GM12865 (cell line): Measurements from ENCODE around the gene PARD6G.

Experiments used
- DNase-seq: peaks from one replicate; pipeline ENCODE4 v3.0.0; 2010; ENCODE audit warnings: low read depth
- H3K4me3 ChIP-seq: 2 replicates; pipeline ENCODE4 v1.5.1; 2011; ENCODE audit warnings: mild to moderate bottlenecking, low read depth, low read length, control low read depth
- TF ChIP-seq, protein P1 (sequence below): IDR thresholded peaks from 2 replicates; pipeline ENCODE4 v1.5.1; 2011; ENCODE audit warnings: low read length, control low read depth, low read depth, inconsistent platforms; ENCODE audit not compliant: insufficient read depth; ENCODE audit errors: missing control alignments

PARD6G gene

GRCh38 chr18:80182855-80183254, 64.5 kb downstream of the PARD6G start:
- no peak overlapping the region for H3K4me3 ChIP-seq
- DNase-seq = no peak
- TF ChIP-seq, protein P1, sequence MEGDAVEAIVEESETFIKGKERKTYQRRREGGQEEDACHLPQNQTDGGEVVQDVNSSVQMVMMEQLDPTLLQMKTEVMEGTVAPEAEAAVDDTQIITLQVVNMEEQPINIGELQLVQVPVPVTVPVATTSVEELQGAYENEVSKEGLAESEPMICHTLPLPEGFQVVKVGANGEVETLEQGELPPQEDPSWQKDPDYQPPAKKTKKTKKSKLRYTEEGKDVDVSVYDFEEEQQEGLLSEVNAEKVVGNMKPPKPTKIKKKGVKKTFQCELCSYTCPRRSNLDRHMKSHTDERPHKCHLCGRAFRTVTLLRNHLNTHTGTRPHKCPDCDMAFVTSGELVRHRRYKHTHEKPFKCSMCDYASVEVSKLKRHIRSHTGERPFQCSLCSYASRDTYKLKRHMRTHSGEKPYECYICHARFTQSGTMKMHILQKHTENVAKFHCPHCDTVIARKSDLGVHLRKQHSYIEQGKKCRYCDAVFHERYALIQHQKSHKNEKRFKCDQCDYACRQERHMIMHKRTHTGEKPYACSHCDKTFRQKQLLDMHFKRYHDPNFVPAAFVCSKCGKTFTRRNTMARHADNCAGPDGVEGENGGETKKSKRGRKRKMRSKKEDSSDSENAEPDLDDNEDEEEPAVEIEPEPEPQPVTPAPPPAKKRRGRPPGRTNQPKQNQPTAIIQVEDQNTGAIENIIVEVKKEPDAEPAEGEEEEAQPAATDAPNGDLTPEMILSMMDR = no peak

DNA sequence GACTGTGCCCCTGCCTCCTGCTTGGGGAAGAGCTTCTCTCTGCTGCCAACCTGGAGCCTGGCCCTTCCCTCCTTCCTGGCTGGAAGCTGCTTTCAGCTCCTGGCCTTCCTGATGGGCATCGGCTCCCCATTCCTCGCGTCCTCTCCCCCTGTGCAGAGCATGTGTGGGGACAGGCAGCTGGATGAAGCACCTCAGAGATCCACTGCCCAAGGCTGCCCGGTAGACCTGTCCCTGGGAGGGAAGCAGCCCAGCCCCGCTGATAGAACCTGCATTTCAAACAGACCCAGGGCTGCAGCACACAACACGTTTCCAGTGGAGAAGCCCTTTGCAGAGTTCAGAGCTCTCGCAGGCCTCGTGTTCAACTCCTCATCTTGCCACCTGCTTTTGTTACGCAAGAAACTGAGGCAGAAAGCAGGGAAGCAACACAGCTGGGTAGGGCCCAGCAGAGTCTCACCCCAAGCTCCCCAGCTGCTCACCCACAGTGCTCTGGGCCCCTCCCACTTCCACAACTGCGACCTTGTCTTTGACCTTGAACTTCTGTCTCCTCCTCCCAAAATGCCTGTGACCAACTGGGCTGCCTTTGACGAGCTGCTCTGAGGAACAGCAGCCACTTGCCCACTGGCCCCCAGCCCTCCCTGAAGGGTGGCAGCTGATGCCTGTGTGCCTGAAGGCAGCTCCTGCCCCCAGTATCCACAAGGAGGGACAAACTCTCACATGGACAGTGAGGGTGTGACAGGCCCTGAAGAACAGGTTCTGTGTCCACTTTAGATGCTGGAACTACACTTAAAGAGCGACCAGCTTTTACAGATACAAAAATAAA, 65.5 kb downstream of the PARD6G start:
- no peak overlapping the region for H3K4me3 ChIP-seq
- no peak for DNase-seq
- TF ChIP-seq, protein P1 = no peak

GRCh38 chr18:80180778-80181564, 66.3 kb downstream of the PARD6G start:
- TF ChIP-seq, protein P1 = no peak
- no peak for DNase-seq
- no peak overlapping the region for H3K4me3 ChIP-seq

- no peak overlapping the region for H3K4me3 ChIP-seq
- TF ChIP-seq, protein P1 = no peak
- no peak for DNase-seq
Measured at GRCh38 chr18:80179857-80180558, 67.3 kb downstream of the PARD6G start.

DNA sequence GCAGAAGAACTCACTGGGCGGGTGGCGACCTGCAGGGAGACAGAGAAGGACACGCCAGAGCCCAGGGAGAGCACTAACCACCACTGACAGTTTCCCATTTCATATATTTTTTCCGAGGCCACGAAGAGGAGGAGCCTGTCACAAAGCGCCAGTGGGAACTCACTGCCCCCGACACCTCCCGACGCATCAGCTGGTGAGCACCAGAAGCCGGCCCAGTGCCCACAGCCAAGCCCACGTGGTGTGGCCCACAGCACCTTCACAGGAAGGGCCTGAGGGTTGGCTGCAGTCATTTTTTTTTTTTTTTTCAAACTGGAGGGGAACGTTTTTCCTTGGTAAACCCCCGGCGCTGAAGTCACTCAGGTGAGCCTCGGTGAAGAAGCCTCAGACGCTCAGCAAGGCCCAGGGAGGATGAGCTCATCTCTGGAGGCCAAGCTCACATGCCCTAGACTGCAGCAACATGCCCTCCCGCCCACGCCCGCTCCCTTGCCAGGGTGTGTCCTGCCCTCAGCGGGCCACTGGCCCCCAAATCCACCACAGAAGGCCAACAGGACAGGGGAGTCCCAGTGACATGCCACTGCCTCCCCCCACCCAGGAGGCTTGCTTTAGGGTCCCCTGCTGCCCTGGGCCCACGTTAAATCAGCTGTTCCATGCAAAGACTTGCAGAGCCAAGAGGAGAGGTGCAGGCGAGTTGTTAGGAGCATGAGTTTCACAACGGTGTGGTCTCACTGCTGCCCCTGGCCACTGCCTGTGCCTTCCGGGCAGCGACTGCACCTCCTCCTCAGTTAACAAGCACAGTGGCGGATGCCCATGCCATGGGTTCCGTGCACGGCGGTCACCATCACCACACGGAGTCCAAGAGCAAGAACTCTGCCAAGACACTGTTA, 68.1 kb downstream of the PARD6G start:
- DNase-seq = no peak
- TF ChIP-seq, protein P1 = no peak
- no peak overlapping the region for H3K4me3 ChIP-seq

GRCh38 chr18:80177128-80177527, 70.2 kb downstream of the PARD6G start:
- H3K4me3 ChIP-seq = no peak overlapping the region
- DNase-seq = no peak
- TF ChIP-seq, protein P1 = no peak
